OCI-LY1 (cell line): ENCODE measurements around the gene KAT2B.

Experiments used
- H2AFZ ChIP-seq: fragments of 200-600 bp; sonication (generic), shearing (Covaris generic); 2 replicates; pipeline ENCODE4 v1.6.0; 2014; ENCODE audit warnings: antibody characterized with exemption, mild to moderate bottlenecking, low read length
- H3F3A ChIP-seq: fragments of 200-600 bp; sonication (generic), shearing (Covaris generic); 2 replicates; pipeline ENCODE4 v1.6.0; 2014; ENCODE audit warnings: mild to moderate bottlenecking, antibody characterized with exemption, low read length, moderate library complexity; ENCODE audit not compliant: insufficient read depth
- H3K27ac ChIP-seq: fragments of 200-600 bp; sonication (generic); 2 replicates; pipeline ENCODE4 v1.5.1; 2014; ENCODE audit warnings: low read length, mixed run types, mild to moderate bottlenecking, low read depth; ENCODE audit not compliant: poor library complexity, severe bottlenecking
- H3K27me3 ChIP-seq: fragments of 200-600 bp; sonication (generic); 2 replicates; pipeline ENCODE4 v1.6.0; 2014; ENCODE audit warnings: antibody characterized with exemption, mild to moderate bottlenecking, low read length, moderate library complexity; ENCODE audit not compliant: insufficient read depth
- H3K36me3 ChIP-seq: fragments of 200-600 bp; sonication (generic); 2 replicates; pipeline ENCODE4 v1.6.1; 2014; ENCODE audit warnings: mild to moderate bottlenecking, antibody characterized with exemption, low read length, moderate library complexity, mixed read lengths; ENCODE audit not compliant: insufficient read depth
- H3K4me1 ChIP-seq: fragments of 200-600 bp; sonication (generic); 2 replicates; pipeline ENCODE4 v1.5.1; 2014; ENCODE audit warnings: mild to moderate bottlenecking, low read length, moderate library complexity; ENCODE audit not compliant: insufficient read depth, severe bottlenecking
- H3K4me2 ChIP-seq: fragments of 200-600 bp; sonication (generic), shearing (Covaris generic); 2 replicates; pipeline ENCODE4 v1.6.1; 2014; ENCODE audit warnings: low read length
- H3K4me3 ChIP-seq: fragments of 200-600 bp; sonication (generic); 2 replicates; pipeline ENCODE4 v1.5.1; 2014; ENCODE audit warnings: low read length, low read depth, mild to moderate bottlenecking, mixed read lengths; ENCODE audit not compliant: poor library complexity, severe bottlenecking
- H3K79me2 ChIP-seq: fragments of 200-600 bp; shearing (Covaris generic); 2 replicates; pipeline ENCODE4 v1.6.1; 2016; ENCODE audit warnings: mixed run types, low read length, mixed read lengths; ENCODE audit not compliant: insufficient read depth
- H3K9ac ChIP-seq: fragments of 200-600 bp; sonication (generic), shearing (Covaris generic); 2 replicates; pipeline ENCODE4 v1.6.1; 2014; ENCODE audit warnings: mild to moderate bottlenecking, low read length, mixed read lengths
- H3K9me2 ChIP-seq: fragments of 200-600 bp; sonication (generic), shearing (Covaris generic); 2 replicates; pipeline ENCODE4 v1.6.1; 2014; ENCODE audit warnings: low read depth, mild to moderate bottlenecking, low read length, mixed read lengths
- H3K9me3 ChIP-seq: fragments of 200-600 bp; shearing (Covaris generic); 2 replicates; pipeline ENCODE4 v1.6.1; 2014; ENCODE audit warnings: low read length, mixed read lengths
- H4K20me1 ChIP-seq: fragments of 200-600 bp; sonication (generic), shearing (Covaris generic); 2 replicates; pipeline ENCODE4 v1.6.0; 2016; ENCODE audit warnings: mild to moderate bottlenecking, low read length; ENCODE audit not compliant: insufficient read depth
- CTCF ChIP-seq: fragments of 200-600 bp; sonication (generic), shearing (Covaris generic); IDR thresholded peaks from 2 replicates; pipeline ENCODE4 v1.5.1; 2017; ENCODE audit warnings: mild to moderate bottlenecking, antibody characterized with exemption, low read length, moderate library complexity, mixed read lengths
- EZH2 ChIP-seq: fragments of 200-600 bp; sonication (generic), shearing (Covaris generic); IDR thresholded peaks from 2 replicates; pipeline ENCODE4 v1.8.0; 2017; ENCODE audit warnings: borderline replicate concordance, mixed run types, mild to moderate bottlenecking, antibody characterized with exemption, low read length, moderate library complexity, mixed read lengths

The KAT2B gene

GRCh38 chr3:20022954-20023622, 17.2 kb upstream of the KAT2B start:
- Histone ChIP-seq H3K27ac (no peak overlapping the region), H3F3A (no peaks in the 10 kb centered on the region), H3K4me2 (no peak overlapping the region), H3K9me2 (no peaks in the 10 kb centered on the region), H3K9me3 (no peaks in the 10 kb centered on the region), H3K4me1 (peaks cover 12% of the 10 kb centered on the region), H3K9ac (no peak overlapping the region), H2AFZ (no peak overlapping the region), H4K20me1 (no peaks in the 10 kb centered on the region), H3K4me3 (no peak overlapping the region), H3K36me3 (no peaks in the 10 kb centered on the region), H3K27me3 (no peaks in the 10 kb centered on the region), H3K79me2 (no peaks in the 10 kb centered on the region)
- no peak for TF ChIP-seq CTCF
- no peak for TF ChIP-seq EZH2

- Histone ChIP-seq H3K4me3 (no peak overlapping the region), H3K79me2 (no peaks in the 10 kb centered on the region), H3K27me3 (no peaks in the 10 kb centered on the region), H4K20me1 (no peaks in the 10 kb centered on the region), H3K9ac (no peak overlapping the region), H3K9me3 (no peaks in the 10 kb centered on the region), H3K4me1 (peaks cover 12% of the 10 kb centered on the region), H3K4me2 (no peak overlapping the region), H3K36me3 (no peaks in the 10 kb centered on the region), H3K9me2 (no peaks in the 10 kb centered on the region), H2AFZ (no peak overlapping the region), H3K27ac (no peak overlapping the region), H3F3A (no peaks in the 10 kb centered on the region)
- no peak for TF ChIP-seq CTCF
- TF ChIP-seq EZH2, result no peak
Measured at GRCh38 chr3:20023623-20024405, 16.4 kb upstream of the KAT2B start.

- Histone ChIP-seq H3K27ac (no peak overlapping the region), H3K9ac (no peak overlapping the region), H3K36me3 (no peaks in the 10 kb centered on the region), H3K9me2 (no peaks in the 10 kb centered on the region), H3K9me3 (no peaks in the 10 kb centered on the region), H3K4me3 (no peak overlapping the region), H3K27me3 (no peaks in the 10 kb centered on the region), H3K4me1 (peaks cover 12% of the 10 kb centered on the region), H2AFZ (peak overlapping the region; percentile 42; the same call in 1 of the 2 replicates), H3K79me2 (no peaks in the 10 kb centered on the region), H4K20me1 (no peaks in the 10 kb centered on the region), H3F3A (no peaks in the 10 kb centered on the region), H3K4me2 (no peak overlapping the region)
- TF ChIP-seq CTCF, result no peak
- TF ChIP-seq EZH2, result no peak
Measured at GRCh38 chr3:20027136-20027535, 13.1 kb upstream of the KAT2B start.
